GM12801 (cell line): Measurements from ENCODE around the gene C1QL1.

Experiments used
- TF ChIP-seq, protein P1 (sequence below): IDR thresholded peaks from one replicate; pipeline ENCODE4 v1.5.1; 2011; ENCODE audit warnings: control low read depth; ENCODE audit not compliant: insufficient read length; ENCODE audit errors: extremely low read depth

Gene C1QL1

GRCh38 chr17:44932096-44932786 is 35.9 kb downstream of the C1QL1 start:
- TF ChIP-seq, protein P1, sequence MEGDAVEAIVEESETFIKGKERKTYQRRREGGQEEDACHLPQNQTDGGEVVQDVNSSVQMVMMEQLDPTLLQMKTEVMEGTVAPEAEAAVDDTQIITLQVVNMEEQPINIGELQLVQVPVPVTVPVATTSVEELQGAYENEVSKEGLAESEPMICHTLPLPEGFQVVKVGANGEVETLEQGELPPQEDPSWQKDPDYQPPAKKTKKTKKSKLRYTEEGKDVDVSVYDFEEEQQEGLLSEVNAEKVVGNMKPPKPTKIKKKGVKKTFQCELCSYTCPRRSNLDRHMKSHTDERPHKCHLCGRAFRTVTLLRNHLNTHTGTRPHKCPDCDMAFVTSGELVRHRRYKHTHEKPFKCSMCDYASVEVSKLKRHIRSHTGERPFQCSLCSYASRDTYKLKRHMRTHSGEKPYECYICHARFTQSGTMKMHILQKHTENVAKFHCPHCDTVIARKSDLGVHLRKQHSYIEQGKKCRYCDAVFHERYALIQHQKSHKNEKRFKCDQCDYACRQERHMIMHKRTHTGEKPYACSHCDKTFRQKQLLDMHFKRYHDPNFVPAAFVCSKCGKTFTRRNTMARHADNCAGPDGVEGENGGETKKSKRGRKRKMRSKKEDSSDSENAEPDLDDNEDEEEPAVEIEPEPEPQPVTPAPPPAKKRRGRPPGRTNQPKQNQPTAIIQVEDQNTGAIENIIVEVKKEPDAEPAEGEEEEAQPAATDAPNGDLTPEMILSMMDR, result no peak

DNA sequence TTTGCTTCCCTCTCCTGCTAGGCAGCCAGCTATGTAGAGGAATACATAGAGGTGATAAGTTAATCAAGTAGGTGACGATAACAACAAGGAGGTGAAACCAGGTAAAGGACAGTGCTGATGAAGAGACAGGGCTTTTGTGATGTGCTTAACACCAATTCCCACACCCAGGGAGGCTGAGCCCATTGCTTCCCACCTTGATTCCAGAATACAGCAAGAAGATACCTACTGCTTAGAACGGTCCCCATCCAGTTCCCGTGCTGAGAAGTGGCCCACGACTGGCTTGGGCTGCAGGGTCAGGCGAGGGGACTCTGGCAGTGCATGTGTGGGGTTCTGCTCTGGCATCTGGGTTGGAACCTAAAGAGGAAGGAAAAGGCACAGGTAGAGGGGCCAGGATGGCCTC is 36.7 kb downstream of the C1QL1 start:
- TF ChIP-seq, protein P1, result no peak

DNA sequence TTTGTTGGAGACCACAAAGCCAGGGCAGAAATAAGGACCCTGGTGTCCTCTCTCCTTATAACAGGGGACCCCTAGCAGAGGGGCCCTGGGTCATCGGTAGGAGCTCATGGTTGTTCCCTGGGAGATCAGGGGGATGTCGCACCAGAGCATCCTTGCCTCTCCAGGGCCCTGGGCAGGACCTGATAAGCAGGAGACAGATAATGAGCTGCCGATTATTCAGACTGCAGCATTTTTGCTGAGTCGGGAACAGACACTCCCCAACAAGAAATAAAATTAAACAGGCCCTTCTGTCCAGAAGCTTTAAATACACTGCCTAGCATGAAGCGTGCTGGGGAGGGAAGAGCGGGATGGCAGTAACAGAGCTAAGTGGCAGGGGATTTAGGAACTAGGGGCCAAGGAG is 37.4 kb downstream of the C1QL1 start:
- TF ChIP-seq, protein P1, result no peak

DNA sequence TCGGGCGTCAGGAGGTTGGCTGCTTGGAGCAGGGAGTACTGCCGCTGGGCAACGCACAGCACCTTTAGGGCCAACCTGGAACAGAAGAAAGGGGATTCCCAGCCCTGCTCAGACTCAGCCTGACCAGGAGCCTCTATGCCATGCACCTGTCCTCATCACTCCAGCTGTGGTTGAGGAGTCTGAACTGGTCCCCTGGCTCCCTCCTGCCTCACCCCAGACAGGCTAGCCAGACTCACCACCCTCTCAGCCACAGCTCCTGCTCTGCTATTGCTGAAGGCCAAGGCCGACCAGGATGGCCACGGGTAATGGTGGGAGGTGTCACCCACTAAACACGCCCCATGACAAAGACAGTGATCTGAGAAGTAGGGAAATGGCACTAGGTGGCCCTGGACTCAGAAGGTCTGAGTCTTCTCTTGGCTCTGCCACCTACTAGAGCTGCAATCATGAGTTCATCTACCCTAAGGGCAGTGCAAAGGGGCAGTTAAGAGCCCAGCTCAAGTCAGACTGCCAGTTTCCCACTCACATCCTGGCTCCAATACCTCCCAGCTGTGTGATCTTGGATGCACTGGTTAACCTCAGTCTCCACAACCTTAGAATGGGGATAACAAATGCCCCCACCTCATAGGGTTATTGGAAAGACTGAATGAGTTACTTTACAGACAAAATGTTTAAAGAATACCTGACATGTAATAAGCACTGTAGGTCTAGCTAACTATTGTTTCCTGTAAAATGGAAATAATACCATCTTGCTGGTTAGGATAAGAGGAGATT is 39.0 kb downstream of the C1QL1 start:
- TF ChIP-seq, protein P1, result no peak

DNA sequence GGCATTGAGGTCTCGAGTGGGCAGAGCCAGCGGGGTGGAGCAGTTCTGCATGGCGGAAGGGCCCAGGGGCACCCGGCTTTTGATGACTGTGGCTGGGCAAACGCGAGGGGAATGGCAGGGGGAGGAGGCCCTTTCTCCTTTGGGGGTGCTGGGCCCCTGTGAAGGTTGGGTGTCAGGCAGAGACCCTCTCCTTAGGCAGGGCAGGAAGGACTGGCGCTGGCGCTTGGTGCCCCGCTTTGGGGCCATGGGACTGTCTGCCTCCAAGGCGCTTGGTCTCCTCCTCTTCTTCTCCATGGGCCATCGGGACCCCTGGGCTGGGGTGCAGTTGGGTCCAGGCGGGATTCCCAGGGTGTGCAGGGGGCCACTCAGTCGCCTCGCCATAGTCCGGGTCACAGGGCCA is 40.0 kb downstream of the C1QL1 start:
- TF ChIP-seq, protein P1, result no peak

GRCh38 chr17:44927696-44928095 is 40.4 kb downstream of the C1QL1 start:
- TF ChIP-seq, protein P1, result no peak

- TF ChIP-seq, protein P1, result no peak
Observed at GRCh38 chr17:44926821-44927525, 41.1 kb downstream of the C1QL1 start.
